Thoracic aorta (tissue), 2 donors: ENCODE results near the gene CLEC9A. TPM values are rescaled to one million over a fixed set of nuclear protein-coding genes. Genes with fewer than 3 reads are reported as not detected.
"Not testable (repeated sequence)": the region's sequence is repeated elsewhere in the genome, so short reads cannot be mapped to it uniquely, and the experiment has no call there.

Experiments used
- ATAC-seq: fragments of 150-250 bp; one replicate; pipeline ENCODE4 v1.8.0; 2017; ENCODE audit warnings: low read depth; ENCODE audit not compliant: insufficient number of reproducible peaks, low FRiP score
- DNase-seq: peaks from one replicate; pipeline ENCODE4 v3.0.0-alpha.2; 2020; ENCODE audit warnings: low spot score
- H3K27ac ChIP-seq, 2 donors: fragments of 200-600 bp; sonication (generic); 1 replicate in 1 of 2; 2 replicates in 1 of 2; pipeline ENCODE4 v1.5.1; 2016; ENCODE audit warnings: mild to moderate bottlenecking in 2 of 2, moderate library complexity in 2 of 2
- H3K27me3 ChIP-seq: fragments of 200-600 bp; sonication (generic); replicated peaks from 2 replicates; pipeline ENCODE4 v1.6.0; 2016; ENCODE audit warnings: mild to moderate bottlenecking; ENCODE audit not compliant: insufficient read depth
- H3K36me3 ChIP-seq: fragments of 200-600 bp; sonication (generic); one replicate; pipeline ENCODE4 v1.5.1; 2016
- H3K4me1 ChIP-seq, 2 donors: fragments of 200-600 bp; sonication (generic); 1 replicate in 1 of 2; 2 replicates in 1 of 2; pipeline versions ENCODE4 v1.5.1 to v1.6.0; 2016; ENCODE audit warnings: low read depth in 2 of 2, mild to moderate bottlenecking in 1 of 2; ENCODE audit not compliant: control insufficient read depth in 1 of 2
- H3K4me3 ChIP-seq: fragments of 200-600 bp; sonication (generic); 2 replicates; pipeline ENCODE4 v1.5.1; 2016; ENCODE audit warnings: mild to moderate bottlenecking
- H3K9me3 ChIP-seq: fragments of 200-600 bp; sonication (generic); 2 replicates; pipeline ENCODE4 v1.5.1; 2016
- total RNA-seq, 2 donors: library from RNA; depleted of rRNA; stranded (reverse); fragments of >200 nt; gene quantifications; one replicate each; pipeline versions ENCODE4 v1.1.0 to v1.2.3, GENCODE V29; 2016
- TF ChIP-seq, protein P1 (sequence below): fragments of 200-600 bp; sonication (generic); IDR thresholded peaks from one replicate; pipeline ENCODE4 v1.5.1; 2019; ENCODE audit warnings: antibody characterized with exemption

The CLEC9A gene
- total RNA-seq, 2 donors from 2014 or later = not detected

DNA sequence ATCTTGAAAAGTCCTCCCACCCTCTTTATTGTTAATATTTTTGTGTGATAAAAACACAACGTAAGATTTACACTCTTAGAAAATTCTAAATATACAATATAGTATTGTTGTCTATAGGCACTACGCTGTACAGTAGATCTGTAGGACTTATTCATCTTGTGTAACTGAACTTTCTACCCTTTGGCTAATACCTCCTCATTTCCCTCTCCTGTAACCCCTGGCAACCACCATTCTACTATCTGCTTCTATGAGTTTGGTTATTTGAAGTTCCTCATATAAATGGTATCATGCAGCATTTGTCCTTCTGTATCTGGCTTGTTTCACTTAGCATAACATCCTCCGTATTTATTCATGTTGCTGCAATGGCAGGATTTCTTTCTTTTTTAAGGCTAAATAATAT, 5.2 kb upstream of the CLEC9A start:
- no peaks in the 10 kb centered on the region for H3K9me3 ChIP-seq
- no peak for ATAC-seq
- no peaks in the 10 kb centered on the region for H3K4me1 ChIP-seq
- H3K27ac ChIP-seq = no peak overlapping the region
- H3K27me3 ChIP-seq = no peaks in the 10 kb centered on the region
- TF ChIP-seq, protein P1, sequence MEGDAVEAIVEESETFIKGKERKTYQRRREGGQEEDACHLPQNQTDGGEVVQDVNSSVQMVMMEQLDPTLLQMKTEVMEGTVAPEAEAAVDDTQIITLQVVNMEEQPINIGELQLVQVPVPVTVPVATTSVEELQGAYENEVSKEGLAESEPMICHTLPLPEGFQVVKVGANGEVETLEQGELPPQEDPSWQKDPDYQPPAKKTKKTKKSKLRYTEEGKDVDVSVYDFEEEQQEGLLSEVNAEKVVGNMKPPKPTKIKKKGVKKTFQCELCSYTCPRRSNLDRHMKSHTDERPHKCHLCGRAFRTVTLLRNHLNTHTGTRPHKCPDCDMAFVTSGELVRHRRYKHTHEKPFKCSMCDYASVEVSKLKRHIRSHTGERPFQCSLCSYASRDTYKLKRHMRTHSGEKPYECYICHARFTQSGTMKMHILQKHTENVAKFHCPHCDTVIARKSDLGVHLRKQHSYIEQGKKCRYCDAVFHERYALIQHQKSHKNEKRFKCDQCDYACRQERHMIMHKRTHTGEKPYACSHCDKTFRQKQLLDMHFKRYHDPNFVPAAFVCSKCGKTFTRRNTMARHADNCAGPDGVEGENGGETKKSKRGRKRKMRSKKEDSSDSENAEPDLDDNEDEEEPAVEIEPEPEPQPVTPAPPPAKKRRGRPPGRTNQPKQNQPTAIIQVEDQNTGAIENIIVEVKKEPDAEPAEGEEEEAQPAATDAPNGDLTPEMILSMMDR = no peak
- no peak overlapping the region for H3K4me3 ChIP-seq
- no peaks in the 10 kb centered on the region for H3K36me3 ChIP-seq
- no peak for DNase-seq

DNA sequence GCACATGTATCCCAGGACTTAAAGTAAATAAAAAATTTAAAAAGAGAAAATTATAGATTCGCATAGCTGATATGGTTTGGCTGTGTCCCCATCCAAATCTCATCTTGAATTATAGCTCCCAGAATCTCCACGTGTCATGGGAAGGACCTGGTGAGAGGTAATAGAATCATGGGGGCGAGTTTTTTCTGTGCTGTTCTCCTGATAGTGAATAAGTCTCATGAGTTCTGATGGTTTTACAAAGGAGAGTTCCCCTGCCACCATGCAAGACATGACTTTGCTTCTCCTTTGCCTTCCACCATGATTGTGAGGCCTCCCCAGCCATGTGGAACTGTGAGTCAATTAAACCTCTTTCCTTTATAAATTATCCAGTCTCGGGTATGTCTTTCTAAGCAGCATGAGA, 3.8 kb upstream of the CLEC9A start:
- DNase-seq, H3K36me3 ChIP-seq, ATAC-seq, H3K27ac ChIP-seq, H3K9me3 ChIP-seq, H3K4me1 ChIP-seq, H3K27me3 ChIP-seq, H3K4me3 ChIP-seq: not testable (repeated sequence)

DNA sequence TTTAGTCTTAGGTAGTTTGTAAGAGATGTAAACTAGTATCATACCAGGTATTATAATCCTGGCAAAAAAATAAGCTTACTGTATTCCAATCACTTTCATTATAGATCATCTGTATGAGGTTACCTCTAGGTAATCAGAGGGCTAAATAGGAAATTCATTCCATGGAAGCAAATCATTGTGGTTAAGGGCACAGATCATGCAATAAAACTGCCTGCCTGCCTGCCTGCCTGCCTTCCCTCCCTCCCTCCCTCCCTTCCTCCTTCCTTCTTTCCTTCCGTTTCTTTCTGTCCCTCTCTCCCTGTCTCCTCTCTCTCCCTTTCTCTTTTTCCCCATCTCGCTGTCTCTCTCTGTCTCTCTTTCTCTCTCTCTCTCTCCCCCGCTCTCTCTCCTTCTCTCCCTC, 3.2 kb upstream of the CLEC9A start:
- Histone ChIP-seq H3K27ac (no peak overlapping the region), H3K27me3 (no peaks in the 10 kb centered on the region), H3K4me1 (no peaks in the 10 kb centered on the region), H3K9me3 (no peaks in the 10 kb centered on the region), H3K4me3 (no peak overlapping the region), H3K36me3 (no peaks in the 10 kb centered on the region)
- TF ChIP-seq, protein P1 = no peak
- DNase-seq (no peak), ATAC-seq (no peak)

DNA sequence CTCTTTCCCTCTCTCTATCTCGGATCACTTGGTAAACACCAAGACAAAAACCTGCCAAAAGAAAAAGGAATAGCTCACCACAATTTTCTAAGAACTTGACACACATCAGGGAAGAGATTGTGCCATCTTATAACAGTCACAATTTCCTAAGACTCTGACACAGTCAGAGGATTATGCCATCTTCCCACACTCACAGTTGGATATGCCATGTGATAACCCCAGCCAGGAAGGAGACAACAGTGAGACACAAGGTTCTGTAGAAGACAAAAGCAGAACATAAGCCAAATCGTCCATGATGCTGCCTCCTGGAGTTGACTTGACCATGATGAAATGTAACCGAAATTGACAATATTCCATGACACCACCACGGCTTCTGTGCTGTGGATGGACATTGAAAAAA, 2.8 kb upstream of the CLEC9A start:
- TF ChIP-seq, protein P1 = no peak
- ATAC-seq = no peak
- Histone ChIP-seq H3K27ac (no peak overlapping the region), H3K27me3 (no peaks in the 10 kb centered on the region), H3K36me3 (no peaks in the 10 kb centered on the region), H3K9me3 (no peaks in the 10 kb centered on the region), H3K4me3 (no peak overlapping the region), H3K4me1 (no peaks in the 10 kb centered on the region)
- no peak for DNase-seq

DNA sequence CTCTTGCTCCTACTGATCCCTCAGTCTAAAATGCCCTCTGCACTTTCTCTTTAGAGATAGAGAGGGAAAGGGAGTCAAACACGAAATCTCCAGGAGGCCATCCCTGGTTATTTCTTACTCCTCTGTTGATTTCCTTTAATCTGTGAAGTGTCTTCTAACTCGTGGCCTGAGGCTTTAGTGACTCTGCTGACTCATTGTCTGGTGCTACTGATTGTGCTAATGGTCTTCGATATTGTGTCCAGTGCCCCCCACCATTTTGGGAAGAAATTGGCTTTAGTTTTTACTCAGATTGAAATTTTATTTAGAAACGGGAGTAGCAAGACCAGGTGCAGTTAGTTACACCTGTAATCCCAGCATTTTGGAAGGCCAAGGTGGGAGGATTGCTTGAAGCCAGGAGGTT, 839 bp downstream of the CLEC9A start:
- H3K4me1 ChIP-seq = no peaks in the 10 kb centered on the region
- H3K4me3 ChIP-seq = no peak overlapping the region
- no peaks in the 10 kb centered on the region for H3K27me3 ChIP-seq
- no peaks in the 10 kb centered on the region for H3K36me3 ChIP-seq
- no peaks in the 10 kb centered on the region for H3K9me3 ChIP-seq
- DNase-seq (no peak), ATAC-seq (no peak)
- H3K27ac ChIP-seq = no peak overlapping the region
- TF ChIP-seq, protein P1 = no peak

DNA sequence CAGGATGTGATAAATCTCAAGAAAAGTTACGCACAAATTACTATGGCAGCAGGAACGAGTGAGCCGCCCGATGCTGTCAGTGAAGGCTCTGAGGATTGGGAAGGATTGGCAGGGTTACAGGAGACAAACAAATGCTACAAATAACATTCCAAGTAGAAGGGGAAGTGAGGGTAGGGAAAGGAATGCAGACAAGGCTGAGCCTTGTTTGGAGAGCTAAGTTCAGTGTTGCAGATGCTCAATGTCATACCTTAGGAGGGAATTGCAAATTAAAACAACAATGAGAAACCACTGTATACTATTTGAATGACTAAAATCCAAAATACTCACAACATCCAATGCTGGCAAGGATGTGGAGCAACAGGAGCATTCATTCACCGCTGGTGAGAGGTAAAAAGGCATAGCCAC, 1.3 kb downstream of the CLEC9A start:
- DNase-seq (no peak), ATAC-seq (no peak)
- Histone ChIP-seq H3K27ac (no peak overlapping the region), H3K9me3 (no peaks in the 10 kb centered on the region), H3K36me3 (no peaks in the 10 kb centered on the region), H3K4me3 (no peak overlapping the region), H3K27me3 (no peaks in the 10 kb centered on the region), H3K4me1 (no peaks in the 10 kb centered on the region)
- TF ChIP-seq, protein P1 = no peak
